ENCODE measurements around the gene TPCN2. TPM values are rescaled to one million over a fixed set of nuclear protein-coding genes. Genes with fewer than 3 reads are reported as not detected.

Gene TPCN2
- total RNA-seq, 1 experiment from 2014 or later = 20.6 TPM

- CTCF ChIA-PET = no interaction called here
- BruUV-seq (replicated peaks) = no TSS peak
Observed at GRCh38 chr11:69135420-69136363, 87.0 kb downstream of the TPCN2 start.

GRCh38 chr11:69136471-69136870 lies 87.7 kb downstream of the TPCN2 start:
- ChIA-PET CTCF (no interaction called here), POLR2A (interaction anchor here (0.5 kb wide), 1 partner anchor 549 kb away, joined by 5 read pairs; no protein-coding TSS in a partner anchor)
- Histone ChIP-seq H3K27ac (ENCODE audit: low read length) (no peak overlapping the region), H3K9me3 (ENCODE audit: control insufficient read depth, insufficient read depth, low read depth, low read length) (peaks cover 8% of the 10 kb centered on the region; the same call in 1 of the 2 replicates), H3K4me1 (ENCODE audit: control insufficient read depth, insufficient read depth, low read length) (peaks cover 6% of the 10 kb centered on the region), H3K4me3 (ENCODE audit: low read depth in 2 of 2, low read length in 2 of 2) (no peak overlapping the region), H3K36me3 (ENCODE audit: control insufficient read depth, insufficient read depth, low read length) (no peaks in the 10 kb centered on the region), H3K27me3 (ENCODE audit: control insufficient read depth, insufficient read depth, low read length) (no peaks in the 10 kb centered on the region)
- no peak for DNase-seq (ENCODE audit: low read depth, low spot score)
- no TSS peak for BruUV-seq (replicated peaks)
- intact Hi-C loops (cut with micrococcal nuclease; ENCODE audit: unreplicated experiment) (no loop called here), in situ Hi-C loops (cut with HindIII; ENCODE audit: low pct_unique_long_range_greater_than_20kb, low sequenced_read_pairs) (no loop called here)
- TF ChIP-seq CTCF (IDR thresholded peaks at IDR 0.05) (no peak), SIN3A (IDR thresholded peaks at IDR 0.05; ENCODE audit: borderline replicate concordance, insufficient read depth, low read depth, low read length) (no peak), REST (IDR thresholded peaks at IDR 0.05; ENCODE audit: insufficient read depth in 1 of 2, low read depth in 2 of 2, low read length in 1 of 2) (no peak), POLR2AphosphoS5 (IDR thresholded peaks at IDR 0.05; ENCODE audit: low read depth, low read length) (no peak), TCF7L2 (IDR thresholded peaks at IDR 0.05; ENCODE audit: low read depth, low read length) (no peak)
- no peak for ATAC-seq

More at GRCh38 chr11:69135420-69136363, 87.0 kb downstream of the TPCN2 start:
- peaks cover 14% of the 10 kb centered on the region for H3K4me1 ChIP-seq (ENCODE audit: control insufficient read depth, insufficient read depth, low read length)
- in situ Hi-C loops (cut with HindIII; ENCODE audit: low pct_unique_long_range_greater_than_20kb, low sequenced_read_pairs) = no loop called here
- intact Hi-C loops (cut with micrococcal nuclease; ENCODE audit: unreplicated experiment) = no loop called here
- TF ChIP-seq SIN3A (IDR thresholded peaks at IDR 0.05; ENCODE audit: borderline replicate concordance, insufficient read depth, low read depth, low read length) = no peak
- no peak for TF ChIP-seq POLR2AphosphoS5 (IDR thresholded peaks at IDR 0.05; ENCODE audit: low read depth, low read length)
- no peak for TF ChIP-seq REST (IDR thresholded peaks at IDR 0.05; ENCODE audit: insufficient read depth in 1 of 2, low read depth in 2 of 2, low read length in 1 of 2)
- DNase-seq (ENCODE audit: low read depth, low spot score) (no peak), ATAC-seq (no peak)
- peak overlapping the region; percentile 15; the same call in 1 of the 2 replicates for H3K27ac ChIP-seq (ENCODE audit: low read length)
- H3K36me3 ChIP-seq (ENCODE audit: control insufficient read depth, insufficient read depth, low read length) = no peaks in the 10 kb centered on the region
- peaks cover 8% of the 10 kb centered on the region; the same call in 1 of the 2 replicates for H3K9me3 ChIP-seq (ENCODE audit: control insufficient read depth, insufficient read depth, low read depth, low read length)
- H3K27me3 ChIP-seq (ENCODE audit: control insufficient read depth, insufficient read depth, low read length) = no peaks in the 10 kb centered on the region
- POLR2A ChIA-PET = no interaction called here
- no peak overlapping the region for H3K4me3 ChIP-seq (ENCODE audit: low read depth in 2 of 2, low read length in 2 of 2)
